GM21619 (cell line): ENCODE results near the gene SPATA1.
"Not testable (repeated sequence)": the region's sequence is repeated elsewhere in the genome, so short reads cannot be mapped to it uniquely, and the experiment has no call there.

Source experiments
- ATAC-seq: cut with Tn5 transposase; IDR thresholded peaks from one replicate; pipeline ENCODE4 v1.9.1; 2021; ENCODE audit not compliant: unreplicated experiment

Gene SPATA1

GRCh38 chr1:84507887-84508286 lies 1.7 kb downstream of the SPATA1 start:
- not testable (repeated sequence) for ATAC-seq

GRCh38 chr1:84508510-84508909 lies 2.3 kb downstream of the SPATA1 start:
- ATAC-seq, result no peak

GRCh38 chr1:84509029-84509428 lies 2.8 kb downstream of the SPATA1 start:
- ATAC-seq, result no peak

- ATAC-seq, result no peak
Observed at GRCh38 chr1:84510165-84510564, 4.0 kb downstream of the SPATA1 start.

GRCh38 chr1:84510668-84511067 lies 4.5 kb downstream of the SPATA1 start:
- ATAC-seq, result no peak

GRCh38 chr1:84524590-84524989 lies 18.4 kb downstream of the SPATA1 start:
- ATAC-seq, result no peak

GRCh38 chr1:84525779-84526178 lies 19.6 kb downstream of the SPATA1 start:
- no peak for ATAC-seq

GRCh38 chr1:84538599-84538998 lies 32.4 kb downstream of the SPATA1 start:
- peak; percentile 65 for ATAC-seq

GRCh38 chr1:84539972-84540371 lies 33.8 kb downstream of the SPATA1 start:
- ATAC-seq, result no peak

- no peak for ATAC-seq
Observed at GRCh38 chr1:84540759-84541158, 34.6 kb downstream of the SPATA1 start.

- no peak for ATAC-seq
Observed at GRCh38 chr1:84541679-84542078, 35.5 kb downstream of the SPATA1 start.

- ATAC-seq, result no peak
Observed at GRCh38 chr1:84550826-84551225, 44.6 kb downstream of the SPATA1 start.

GRCh38 chr1:84569216-84569615 lies 63.0 kb downstream of the SPATA1 start:
- no peak for ATAC-seq

- no peak for ATAC-seq
Observed at GRCh38 chr1:84570436-84571149, 64.4 kb downstream of the SPATA1 start.

- ATAC-seq, result no peak
Observed at GRCh38 chr1:84571150-84571535, 65.0 kb downstream of the SPATA1 start.

- no peak for ATAC-seq
Observed at GRCh38 chr1:84573481-84573966, 67.3 kb downstream of the SPATA1 start.

- peak; percentile 82 for ATAC-seq
Observed at GRCh38 chr1:84573967-84574842, 68.0 kb downstream of the SPATA1 start, which contains the start of gene CTBS. TSS of gene CTBS (minus strand) at chr1:84574440. CDS start at chr1:84574415, 25 bp downstream.

- ATAC-seq, result no peak
Observed at GRCh38 chr1:84574936-84575335, 68.8 kb downstream of the SPATA1 start.

- no peak for ATAC-seq
Observed at GRCh38 chr1:84581648-84582047, 75.5 kb downstream of the SPATA1 start.

- ATAC-seq, result no peak
Observed at GRCh38 chr1:84582802-84583587, 76.8 kb downstream of the SPATA1 start.

GRCh38 chr1:84583648-84584047 lies 77.5 kb downstream of the SPATA1 start:
- ATAC-seq, result peak; percentile 29
